Keratinocyte (primary cell): ENCODE data around the gene ARTN. TPM values are rescaled to one million over a fixed set of nuclear protein-coding genes. Genes with fewer than 3 reads are reported as not detected.

Experiments
- DNase-seq: peaks from one replicate; pipeline ENCODE4 v3.0.0-alpha.2; 2011; ENCODE audit warnings: low read depth, missing footprints, low spot score
- FAIRE-seq: peaks from 2 replicates; lab custom pipeline; 2011; peaks lifted over from hg19 to GRCh38; lab: Jason Lieb, UNC
- H2AFZ ChIP-seq: 2 replicates; pipeline ENCODE4 v1.6.0; 2012; ENCODE audit warnings: low read length, control low read depth, inconsistent platforms; ENCODE audit not compliant: control insufficient read depth
- H3K27ac ChIP-seq: 2 replicates; pipeline ENCODE4 v1.5.1; 2011; ENCODE audit warnings: low read length; ENCODE audit not compliant: control insufficient read depth, insufficient read depth
- H3K27me3 ChIP-seq: 3 replicates; pipeline ENCODE4 v1.6.0; 2011; ENCODE audit warnings: low read length; ENCODE audit not compliant: control insufficient read depth, insufficient read depth; ENCODE audit errors: extremely low read depth
- H3K36me3 ChIP-seq, 2 experiments: 2 replicates in 1 of 2; 3 replicates in 1 of 2; pipeline ENCODE4 v1.5.1; 2011; ENCODE audit warnings: low read length in 2 of 2, mild to moderate bottlenecking in 1 of 2; ENCODE audit not compliant: control insufficient read depth in 2 of 2, insufficient read depth in 2 of 2; ENCODE audit errors: extremely low read depth in 1 of 2
- H3K4me1 ChIP-seq: 3 replicates; pipeline ENCODE4 v1.5.1; 2011; ENCODE audit warnings: low read length; ENCODE audit not compliant: control insufficient read depth, insufficient read depth; ENCODE audit errors: extremely low read depth
- H3K4me2 ChIP-seq: 3 replicates; pipeline ENCODE4 v1.6.0; 2011; ENCODE audit warnings: low read depth, low read length; ENCODE audit not compliant: control insufficient read depth, insufficient read depth; ENCODE audit errors: extremely low read depth
- H3K4me3 ChIP-seq, 3 experiments: fragments of 200-600 bp in 1 of 3; sonication (generic) in 1 of 3; 2 replicates in 2 of 3; 3 replicates in 1 of 3; pipeline ENCODE4 v1.5.1; 2011 to 2016; ENCODE audit warnings: low read length in 3 of 3, mild to moderate bottlenecking in 3 of 3, control low read depth in 2 of 3, inconsistent platforms in 1 of 3, low read depth in 1 of 3, mixed read lengths in 1 of 3, mixed run types in 1 of 3, moderate library complexity in 1 of 3; ENCODE audit not compliant: control insufficient read depth in 2 of 3, insufficient read depth in 2 of 3; ENCODE audit errors: extremely low read depth in 1 of 3
- H3K79me2 ChIP-seq: 2 replicates; pipeline ENCODE4 v1.6.0; 2012; ENCODE audit warnings: low read length; ENCODE audit not compliant: control insufficient read depth, insufficient read depth
- H3K9ac ChIP-seq: 3 replicates; pipeline ENCODE4 v1.6.0; 2011; ENCODE audit warnings: low read length; ENCODE audit not compliant: control insufficient read depth, insufficient read depth; ENCODE audit errors: extremely low read depth
- H3K9me1 ChIP-seq: 3 replicates; pipeline ENCODE4 v1.6.0; 2011; ENCODE audit warnings: low read length; ENCODE audit not compliant: control insufficient read depth, insufficient read depth; ENCODE audit errors: extremely low read depth
- H3K9me3 ChIP-seq: 2 replicates; pipeline ENCODE4 v1.5.1; 2012; ENCODE audit warnings: low read depth, low read length; ENCODE audit not compliant: control insufficient read depth
- H4K20me1 ChIP-seq: 3 replicates; pipeline ENCODE4 v1.6.0; 2011; ENCODE audit warnings: low read length; ENCODE audit not compliant: control insufficient read depth, insufficient read depth; ENCODE audit errors: extremely low read depth
- CTCF ChIP-seq, 3 experiments: IDR thresholded peaks in 1 of 3; conservative IDR thresholded peaks in 1 of 3; optimal IDR thresholded peaks in 1 of 3; 2 replicates in 2 of 3; 3 replicates in 1 of 3; pipeline versions ENCODE3 to v1.5.1; 2011; ENCODE audit warnings: low read length in 3 of 3, mild to moderate bottlenecking in 3 of 3, moderate library complexity in 2 of 3, control low read depth in 1 of 3, inconsistent platforms in 1 of 3; ENCODE audit not compliant: insufficient read depth in 2 of 3; ENCODE audit errors: extremely low read depth in 1 of 3
- EZH2 ChIP-seq: IDR thresholded peaks from one replicate; pipeline ENCODE4 v1.6.1; 2012; ENCODE audit warnings: inconsistent platforms, mild to moderate bottlenecking, low read length, moderate library complexity
- dilution Hi-C: fragments of 300-500 bp; cut with MboI; formaldehyde crosslinking; loops from one replicate; pipeline ENCODE4 v1.7.0; 2020; ENCODE audit warnings: low sequenced_read_pairs; ENCODE audit not compliant: extremely low pct_ligation_motif_present
- polyA plus RNA-seq, 5 experiments: library from polyadenylated mRNA; depleted of rRNA in 3 of 5; stranded (reverse) in 3 of 5; stranded (forward) in 1 of 5; unstranded in 1 of 5; fragments of >200 nt; gene quantifications; 1 replicate in 1 of 5; 2 replicates in 3 of 5; 3 replicates in 1 of 5; pipeline versions ENCODE4 v1.2.1 to v1.2.3, GENCODE V29; 2011 to 2012; ENCODE audit warnings: missing spikeins in 2 of 5, low read depth in 1 of 5, low replicate concordance in 1 of 5

ARTN gene
- polyA plus RNA-seq, 1 donor (not counting 4 experiments of a cell fraction or from before 2014, with no cell fraction given) = 27.2 TPM

GRCh38 chr1:43984855-43985254 is 51.3 kb downstream of the ARTN start:
- dilution Hi-C loops = no loop called here
- Histone ChIP-seq H2AFZ (no peak overlapping the region), H3K4me3 (no peak overlapping the region), H3K79me2 (peaks cover 42% of the 10 kb centered on the region), H3K27me3 (no peaks in the 10 kb centered on the region), H3K4me2 (no peak overlapping the region), H3K9ac (no peak overlapping the region), H4K20me1 (no peaks in the 10 kb centered on the region), H3K4me1 (peaks cover 29% of the 10 kb centered on the region), H3K36me3 (peaks cover 19 to 47% of the 10 kb centered on the region in 2 experiments), H3K9me1 (no peaks in the 10 kb centered on the region), H3K27ac (no peak overlapping the region), H3K9me3 (no peaks in the 10 kb centered on the region)
- DNase-seq (no peak), FAIRE-seq (no peak)
- TF ChIP-seq CTCF (optimal IDR thresholded peaks at IDR 0.05 in 1 of 3, IDR thresholded peaks at IDR 0.05 in 1 of 3, conservative IDR thresholded peaks at IDR 0.05 in 1 of 3; ENCODE audit: extremely low read depth in 1 of 3, insufficient read depth in 2 of 3, low read length in 3 of 3) (no peak), EZH2 (no peak)

- DNase-seq (no peak), FAIRE-seq (peak; percentile 49)
- dilution Hi-C loops = no loop called here
- no peaks in the 10 kb centered on the region for H3K9me1 ChIP-seq
- H4K20me1 ChIP-seq = no peaks in the 10 kb centered on the region
- H2AFZ ChIP-seq = no peak overlapping the region
- TF ChIP-seq CTCF (optimal IDR thresholded peaks at IDR 0.05 in 1 of 3, IDR thresholded peaks at IDR 0.05 in 1 of 3, conservative IDR thresholded peaks at IDR 0.05 in 1 of 3; ENCODE audit: extremely low read depth in 1 of 3, insufficient read depth in 2 of 3, low read length in 3 of 3) (no peak), EZH2 (no peak)
- H3K9ac ChIP-seq = no peak overlapping the region
- peaks cover 35% of the 10 kb centered on the region for H3K79me2 ChIP-seq
- no peak overlapping the region for H3K4me3 ChIP-seq
- peaks cover 20 to 47% of the 10 kb centered on the region in 2 experiments for H3K36me3 ChIP-seq
- H3K4me2 ChIP-seq = no peak overlapping the region
- peaks cover 24% of the 10 kb centered on the region for H3K4me1 ChIP-seq
- H3K27me3 ChIP-seq = no peaks in the 10 kb centered on the region
- H3K9me3 ChIP-seq = no peaks in the 10 kb centered on the region
- H3K27ac ChIP-seq = peak overlapping the region; percentile 41
Observed at GRCh38 chr1:43985984-43986595, 52.5 kb downstream of the ARTN start.
